ENCODE results near the gene BCAT1. TPM values are rescaled to one million over a fixed set of nuclear protein-coding genes. Genes with fewer than 3 reads are reported as not detected.
"Not testable (repeated sequence)": the region's sequence is repeated elsewhere in the genome, so short reads cannot be mapped to it uniquely, and the experiment has no call there.

The BCAT1 gene
- total and polyA plus RNA-seq, 2 donors (not counting 1 experiment from before 2014, with no cell fraction given), result 0.33 to 9.6 TPM

DNA sequence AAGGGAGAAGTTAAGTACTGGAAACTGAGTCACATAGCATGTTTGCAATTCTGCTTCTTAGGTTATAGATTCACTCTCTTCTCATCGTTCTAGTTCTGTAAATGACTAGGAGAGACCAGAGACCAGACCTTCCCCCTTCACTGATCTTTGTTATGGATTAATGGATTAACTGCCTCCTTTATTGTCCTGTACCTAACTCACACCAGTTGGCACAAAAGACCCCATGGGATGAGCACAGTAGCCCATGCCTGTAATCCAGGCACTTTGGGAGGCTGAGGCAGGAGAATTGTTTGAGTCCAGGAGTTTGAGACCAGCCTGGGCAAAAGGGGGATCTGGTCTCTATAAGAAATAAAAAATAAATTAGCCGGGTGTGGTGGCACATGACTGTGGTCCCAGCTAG lies 20.8 kb downstream of the BCAT1 start:
- Histone ChIP-seq H3K79me2 (ENCODE audit: control insufficient read depth, insufficient read depth, low read length) (no peaks in the 10 kb centered on the region), H3K4me1 (ENCODE audit: control insufficient read depth in 2 of 2, insufficient read depth in 2 of 2, low read length in 2 of 2) (peaks cover 9 to 12% of the 10 kb centered on the region in 2 donors)

GRCh38 chr12:24926080-24926479 lies 22.8 kb downstream of the BCAT1 start:
- POLR2A ChIA-PET; H3K27ac Mint-ChIP-seq; intact Hi-C loops (cut with micrococcal nuclease); H3K4me1 Mint-ChIP-seq; H3K79me2 ChIP-seq (ENCODE audit: control insufficient read depth, insufficient read depth, low read length); H3K9ac ChIP-seq (ENCODE audit: low read length); H3K27me3 ChIP-seq (replicated peaks in 1 of 4; ENCODE audit: control extremely low read depth in 1 of 4, control insufficient read depth in 3 of 4, insufficient read depth in 4 of 4, low read length in 3 of 4); H3K4me2 ChIP-seq (replicated peaks; ENCODE audit: low read depth, low read length, poor library complexity, severe bottlenecking); H3K4me1 ChIP-seq (ENCODE audit: control insufficient read depth in 2 of 2, insufficient read depth in 2 of 2, low read length in 2 of 2); CTCF ChIA-PET; DNase-seq; H3K4me3 Mint-ChIP-seq; H3K27ac ChIP-seq (ENCODE audit: low read length in 2 of 2); H3K9me3 ChIP-seq (ENCODE audit: control extremely low read depth in 1 of 3, control insufficient read depth in 2 of 3, insufficient read depth in 1 of 3, low read length in 2 of 3); H3K36me3 ChIP-seq (replicated peaks in 1 of 2; ENCODE audit: control extremely low read depth in 1 of 2, control insufficient read depth in 1 of 2, extremely low read depth in 1 of 2, insufficient read depth in 2 of 2, low read length in 1 of 2); H3K27me3 Mint-ChIP-seq; H3K4me3 ChIP-seq (ENCODE audit: control extremely low read depth in 1 of 5, extremely low read depth in 1 of 5, insufficient read depth in 1 of 5, low read depth in 2 of 5, low read length in 4 of 5); H4K20me1 ChIP-seq (ENCODE audit: control insufficient read depth, insufficient read depth, low read length, poor library complexity, severe bottlenecking); H3K9me3 Mint-ChIP-seq (ENCODE audit: insufficient read depth); H2AFZ ChIP-seq (ENCODE audit: insufficient read depth, low read depth, low read length, poor library complexity, severe bottlenecking); ATAC-seq (ENCODE audit: low read depth): not testable (repeated sequence)
- WGBS (ENCODE audit: insufficient coverage), result 100% methylated on average over 7 of the region's 24 CpGs

More for the DNA sequence above, 20.8 kb downstream of the BCAT1 start:
- H3K9me3 Mint-ChIP-seq (ENCODE audit: insufficient read depth), result no peaks in the 10 kb centered on the region
- WGBS (ENCODE audit: insufficient coverage), result 80% methylated on average over 1 of the region's 2 CpGs
- Histone ChIP-seq H3K36me3 (replicated peaks in 1 of 2; ENCODE audit: control extremely low read depth in 1 of 2, control insufficient read depth in 1 of 2, extremely low read depth in 1 of 2, insufficient read depth in 2 of 2, low read length in 1 of 2) (no peaks in the 10 kb centered on the region), H3K27me3 (replicated peaks in 1 of 4; ENCODE audit: control extremely low read depth in 1 of 4, control insufficient read depth in 3 of 4, insufficient read depth in 4 of 4, low read length in 3 of 4) (no peaks in the 10 kb centered on the region), H4K20me1 (ENCODE audit: control insufficient read depth, insufficient read depth, low read length, poor library complexity, severe bottlenecking) (no peaks in the 10 kb centered on the region), H2AFZ (ENCODE audit: insufficient read depth, low read depth, low read length, poor library complexity, severe bottlenecking) (no peak overlapping the region), H3K9me3 (ENCODE audit: control extremely low read depth in 1 of 3, control insufficient read depth in 2 of 3, insufficient read depth in 1 of 3, low read length in 2 of 3) (no peaks in the 10 kb centered on the region), H3K27ac (ENCODE audit: low read length in 2 of 2) (no peak overlapping the region), H3K4me2 (replicated peaks; ENCODE audit: low read depth, low read length, poor library complexity, severe bottlenecking) (no peak overlapping the region), H3K4me3 (ENCODE audit: control extremely low read depth in 1 of 5, extremely low read depth in 1 of 5, insufficient read depth in 1 of 5, low read depth in 2 of 5, low read length in 4 of 5) (no peak overlapping the region), H3K9ac (ENCODE audit: low read length) (no peak overlapping the region)
- no peak for DNase-seq
- H3K27me3 Mint-ChIP-seq, result no peaks in the 10 kb centered on the region
- no peak for ATAC-seq (ENCODE audit: low read depth)
- CTCF ChIA-PET, result no interaction called here
- intact Hi-C loops (cut with micrococcal nuclease), result no loop called here
- peaks cover 18% of the 10 kb centered on the region for H3K4me1 Mint-ChIP-seq
- TF ChIP-seq, protein P1, sequence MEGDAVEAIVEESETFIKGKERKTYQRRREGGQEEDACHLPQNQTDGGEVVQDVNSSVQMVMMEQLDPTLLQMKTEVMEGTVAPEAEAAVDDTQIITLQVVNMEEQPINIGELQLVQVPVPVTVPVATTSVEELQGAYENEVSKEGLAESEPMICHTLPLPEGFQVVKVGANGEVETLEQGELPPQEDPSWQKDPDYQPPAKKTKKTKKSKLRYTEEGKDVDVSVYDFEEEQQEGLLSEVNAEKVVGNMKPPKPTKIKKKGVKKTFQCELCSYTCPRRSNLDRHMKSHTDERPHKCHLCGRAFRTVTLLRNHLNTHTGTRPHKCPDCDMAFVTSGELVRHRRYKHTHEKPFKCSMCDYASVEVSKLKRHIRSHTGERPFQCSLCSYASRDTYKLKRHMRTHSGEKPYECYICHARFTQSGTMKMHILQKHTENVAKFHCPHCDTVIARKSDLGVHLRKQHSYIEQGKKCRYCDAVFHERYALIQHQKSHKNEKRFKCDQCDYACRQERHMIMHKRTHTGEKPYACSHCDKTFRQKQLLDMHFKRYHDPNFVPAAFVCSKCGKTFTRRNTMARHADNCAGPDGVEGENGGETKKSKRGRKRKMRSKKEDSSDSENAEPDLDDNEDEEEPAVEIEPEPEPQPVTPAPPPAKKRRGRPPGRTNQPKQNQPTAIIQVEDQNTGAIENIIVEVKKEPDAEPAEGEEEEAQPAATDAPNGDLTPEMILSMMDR (IDR thresholded peaks at IDR 0.05), result no peak
- TF ChIP-seq EZH2 (IDR thresholded peaks at IDR 0.05; ENCODE audit: borderline replicate concordance, insufficient read depth, low read depth, low read length, poor library complexity, severe bottlenecking), result no peak
- no peak overlapping the region for H3K4me3 Mint-ChIP-seq
- no peak overlapping the region for H3K27ac Mint-ChIP-seq
- POLR2A ChIA-PET, result no interaction called here

Measured in B cell (primary cell).